Caki2 (cell line): ENCODE measurements around the gene GPC6. TPM values are rescaled to one million over a fixed set of nuclear protein-coding genes. Genes with fewer than 3 reads are reported as not detected.

Experiments
- DNase-seq: peaks from one replicate; pipeline ENCODE4 v3.0.0-alpha.2; 2015; ENCODE audit warnings: low read depth
- in situ Hi-C: cut with HindIII; loops from 2 replicates; pipeline ENCODE4 v1.10.0; 2016; ENCODE audit warnings: low sequenced_read_pairs, low pct_unique_long_range_greater_than_20kb, mixed read lengths
- total RNA-seq: library from RNA; depleted of rRNA; stranded (reverse); fragments of >200 nt; shearing (Covaris generic); gene quantifications from 2 replicates; pipeline ENCODE4 v1.2.3, GENCODE V29; 2014; ENCODE audit warnings: low replicate concordance

Gene GPC6
- total RNA-seq, 1 experiment from 2014 or later = 6.7 TPM

GRCh38 chr13:94414141-94414540, 1187.5 kb downstream of the GPC6 start:
- in situ Hi-C loops = no loop called here
- no peak for DNase-seq

- in situ Hi-C loops = no loop called here
- DNase-seq = no peak
Measured at GRCh38 chr13:94414708-94415107, 1188.1 kb downstream of the GPC6 start.

GRCh38 chr13:94415500-94416237, 1189.1 kb downstream of the GPC6 start:
- in situ Hi-C loops = no loop called here
- no peak for DNase-seq

GRCh38 chr13:94416454-94417080, 1190.0 kb downstream of the GPC6 start:
- DNase-seq = no peak
- in situ Hi-C loops = no loop called here

GRCh38 chr13:94417294-94417693, 1190.7 kb downstream of the GPC6 start:
- in situ Hi-C loops = no loop called here

GRCh38 chr13:94419304-94419924, 1192.8 kb downstream of the GPC6 start:
- in situ Hi-C loops = no loop called here
- peak; percentile 16 for DNase-seq

More at GRCh38 chr13:94417294-94417693, 1190.7 kb downstream of the GPC6 start:
- DNase-seq = no peak

- DNase-seq = no peak
- in situ Hi-C loops = no loop called here
Measured at GRCh38 chr13:94419925-94420305, 1193.3 kb downstream of the GPC6 start.

- no peak for DNase-seq
- in situ Hi-C loops = no loop called here
Measured at GRCh38 chr13:94427313-94427953, 1200.8 kb downstream of the GPC6 start.

- in situ Hi-C loops = no loop called here
- no peak for DNase-seq
Measured at GRCh38 chr13:94431574-94431973, 1205.0 kb downstream of the GPC6 start.

GRCh38 chr13:94431987-94432386, 1205.4 kb downstream of the GPC6 start:
- in situ Hi-C loops = no loop called here
- no peak for DNase-seq

GRCh38 chr13:94433055-94433961, 1206.7 kb downstream of the GPC6 start:
- in situ Hi-C loops = no loop called here
- no peak for DNase-seq

GRCh38 chr13:94435604-94436226, 1209.1 kb downstream of the GPC6 start:
- in situ Hi-C loops = no loop called here
- DNase-seq = peak; percentile 34

GRCh38 chr13:94444826-94445225, 1218.2 kb downstream of the GPC6 start:
- in situ Hi-C loops = no loop called here
- DNase-seq = no peak

GRCh38 chr13:94454334-94454733, 1227.7 kb downstream of the GPC6 start:
- in situ Hi-C loops = no loop called here
- no peak for DNase-seq

GRCh38 chr13:94454906-94455305, 1228.3 kb downstream of the GPC6 start:
- in situ Hi-C loops = no loop called here
- DNase-seq = no peak

- in situ Hi-C loops = no loop called here
- DNase-seq = no peak
Measured at GRCh38 chr13:94455414-94455813, 1228.8 kb downstream of the GPC6 start.
